ENCODE data around the gene KIF5C.

DNA sequence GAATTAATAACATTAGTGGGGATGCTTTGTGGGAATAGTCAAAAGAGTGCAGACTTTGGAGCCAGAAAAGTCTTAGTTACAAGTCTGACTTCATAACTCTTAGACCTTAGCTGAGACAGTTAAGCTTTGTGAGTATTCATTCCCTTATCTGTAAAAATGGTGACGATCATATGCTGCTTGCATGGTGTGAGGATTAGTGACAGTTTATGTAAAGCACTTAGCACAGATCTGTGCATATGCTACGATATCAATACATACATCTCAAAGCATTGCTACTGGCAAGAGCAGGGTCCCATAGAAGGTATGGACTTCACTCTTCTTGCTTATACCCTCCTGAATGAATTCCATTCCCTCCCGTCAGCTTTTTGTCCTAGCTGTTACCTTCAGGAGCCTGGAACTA lies 106.8 kb downstream of the KIF5C start:
- TF ChIP-seq, protein P1, sequence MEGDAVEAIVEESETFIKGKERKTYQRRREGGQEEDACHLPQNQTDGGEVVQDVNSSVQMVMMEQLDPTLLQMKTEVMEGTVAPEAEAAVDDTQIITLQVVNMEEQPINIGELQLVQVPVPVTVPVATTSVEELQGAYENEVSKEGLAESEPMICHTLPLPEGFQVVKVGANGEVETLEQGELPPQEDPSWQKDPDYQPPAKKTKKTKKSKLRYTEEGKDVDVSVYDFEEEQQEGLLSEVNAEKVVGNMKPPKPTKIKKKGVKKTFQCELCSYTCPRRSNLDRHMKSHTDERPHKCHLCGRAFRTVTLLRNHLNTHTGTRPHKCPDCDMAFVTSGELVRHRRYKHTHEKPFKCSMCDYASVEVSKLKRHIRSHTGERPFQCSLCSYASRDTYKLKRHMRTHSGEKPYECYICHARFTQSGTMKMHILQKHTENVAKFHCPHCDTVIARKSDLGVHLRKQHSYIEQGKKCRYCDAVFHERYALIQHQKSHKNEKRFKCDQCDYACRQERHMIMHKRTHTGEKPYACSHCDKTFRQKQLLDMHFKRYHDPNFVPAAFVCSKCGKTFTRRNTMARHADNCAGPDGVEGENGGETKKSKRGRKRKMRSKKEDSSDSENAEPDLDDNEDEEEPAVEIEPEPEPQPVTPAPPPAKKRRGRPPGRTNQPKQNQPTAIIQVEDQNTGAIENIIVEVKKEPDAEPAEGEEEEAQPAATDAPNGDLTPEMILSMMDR (conservative IDR thresholded peaks at IDR 0.05; ENCODE audit: low read length), result no peak
- no peak for TF ChIP-seq EZH2phosphoT487 (IDR thresholded peaks at IDR 0.05; ENCODE audit: borderline replicate concordance)
